22Rv1 (cell line): ENCODE data around the gene PRMT6.
"Not testable (repeated sequence)": the region's sequence is repeated elsewhere in the genome, so short reads cannot be mapped to it uniquely, and the experiment has no call there.

Source experiments
- H3K27ac ChIP-seq: fragments of 450-650 bp; 2 replicates; pipeline ENCODE4 v1.5.1; 2017
- ZFX ChIP-seq: fragments of 450-650 bp; IDR thresholded peaks from 2 replicates; pipeline ENCODE4 v1.6.1; 2017; ENCODE audit warnings: antibody characterized with exemption, borderline replicate concordance
- TF ChIP-seq, protein P1 (sequence below): fragments of 450-650 bp; IDR thresholded peaks from 2 replicates; pipeline ENCODE4 v1.5.1; 2017; ENCODE audit warnings: mild to moderate bottlenecking

Gene PRMT6

DNA sequence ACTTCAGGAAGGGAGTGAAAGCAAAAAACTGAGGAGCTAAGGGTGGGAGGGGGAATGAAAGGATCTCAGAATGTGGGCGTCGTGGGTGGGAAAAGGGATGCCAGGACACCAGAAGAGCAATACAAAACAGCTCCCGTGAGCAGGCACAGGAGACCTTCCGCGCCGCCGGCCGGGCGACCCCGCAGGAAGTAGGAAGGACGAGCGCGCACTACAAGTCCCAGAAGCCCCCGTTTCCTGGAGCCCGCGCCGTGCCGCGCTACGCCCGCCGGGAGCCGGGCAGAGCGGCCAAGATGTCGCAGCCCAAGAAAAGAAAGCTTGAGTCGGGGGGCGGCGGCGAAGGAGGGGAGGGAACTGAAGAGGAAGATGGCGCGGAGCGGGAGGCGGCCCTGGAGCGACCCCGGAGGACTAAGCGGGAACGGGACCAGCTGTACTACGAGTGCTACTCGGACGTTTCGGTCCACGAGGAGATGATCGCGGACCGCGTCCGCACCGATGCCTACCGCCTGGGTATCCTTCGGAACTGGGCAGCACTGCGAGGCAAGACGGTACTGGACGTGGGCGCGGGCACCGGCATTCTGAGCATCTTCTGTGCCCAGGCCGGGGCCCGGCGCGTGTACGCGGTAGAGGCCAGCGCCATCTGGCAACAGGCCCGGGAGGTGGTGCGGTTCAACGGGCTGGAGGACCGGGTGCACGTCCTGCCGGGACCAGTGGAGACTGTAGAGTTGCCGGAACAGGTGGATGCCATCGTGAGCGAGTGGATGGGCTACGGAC is at the start of gene PRMT6:
TSS of gene PRMT6 (plus strand) at position 249 of the 771 bp plus-strand sequence. CDS start at position 291, 42 bp downstream.
- H3K27ac ChIP-seq, result peak within 1 kb of the TSS; percentile 83
- TF ChIP-seq ZFX, result no peak
- TF ChIP-seq, protein P1, sequence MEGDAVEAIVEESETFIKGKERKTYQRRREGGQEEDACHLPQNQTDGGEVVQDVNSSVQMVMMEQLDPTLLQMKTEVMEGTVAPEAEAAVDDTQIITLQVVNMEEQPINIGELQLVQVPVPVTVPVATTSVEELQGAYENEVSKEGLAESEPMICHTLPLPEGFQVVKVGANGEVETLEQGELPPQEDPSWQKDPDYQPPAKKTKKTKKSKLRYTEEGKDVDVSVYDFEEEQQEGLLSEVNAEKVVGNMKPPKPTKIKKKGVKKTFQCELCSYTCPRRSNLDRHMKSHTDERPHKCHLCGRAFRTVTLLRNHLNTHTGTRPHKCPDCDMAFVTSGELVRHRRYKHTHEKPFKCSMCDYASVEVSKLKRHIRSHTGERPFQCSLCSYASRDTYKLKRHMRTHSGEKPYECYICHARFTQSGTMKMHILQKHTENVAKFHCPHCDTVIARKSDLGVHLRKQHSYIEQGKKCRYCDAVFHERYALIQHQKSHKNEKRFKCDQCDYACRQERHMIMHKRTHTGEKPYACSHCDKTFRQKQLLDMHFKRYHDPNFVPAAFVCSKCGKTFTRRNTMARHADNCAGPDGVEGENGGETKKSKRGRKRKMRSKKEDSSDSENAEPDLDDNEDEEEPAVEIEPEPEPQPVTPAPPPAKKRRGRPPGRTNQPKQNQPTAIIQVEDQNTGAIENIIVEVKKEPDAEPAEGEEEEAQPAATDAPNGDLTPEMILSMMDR, result no peak; the same call in 1 of the 2 replicates

DNA sequence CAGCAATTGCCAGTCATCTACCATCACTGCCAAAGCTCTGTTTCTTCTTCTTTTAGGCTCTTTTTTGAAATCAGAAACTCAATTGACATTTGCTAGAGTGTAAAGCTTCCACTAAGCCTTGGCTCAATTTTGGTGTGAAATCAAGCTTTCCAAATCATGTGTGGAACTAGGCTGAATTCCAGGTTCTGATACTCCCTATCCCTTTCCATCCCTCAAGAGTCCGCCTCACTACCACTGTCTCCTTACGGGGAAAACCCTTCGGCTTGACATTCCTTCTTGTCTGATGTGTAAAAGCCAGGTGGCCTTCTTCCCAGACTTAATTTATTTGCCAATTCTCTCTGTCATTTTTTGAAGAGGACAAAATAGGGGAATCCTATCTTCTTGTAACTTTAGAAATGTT is 47.2 kb upstream of the PRMT6 start:
- H3K27ac ChIP-seq, result no peak overlapping the region
- TF ChIP-seq, protein P1, result no peak
- no peak for TF ChIP-seq ZFX

DNA sequence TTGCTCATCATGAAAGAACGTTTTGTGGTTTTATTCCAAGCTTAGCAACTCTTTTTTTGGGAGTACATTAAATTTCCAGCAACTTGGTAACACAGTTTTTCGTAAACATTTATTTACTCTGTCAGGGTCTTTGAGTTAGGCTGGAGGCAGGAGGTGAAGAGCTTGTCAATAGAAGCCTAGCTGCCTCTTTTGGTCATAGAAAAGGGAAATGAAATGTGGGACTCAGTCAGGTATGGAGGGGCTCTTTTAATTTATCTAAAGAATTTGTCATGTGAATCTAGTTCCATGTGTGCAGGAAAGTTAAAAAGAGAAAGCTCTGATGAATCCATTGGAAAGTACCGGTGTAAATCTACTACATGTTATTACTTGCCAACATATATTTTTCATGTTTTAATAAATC is 45.9 kb upstream of the PRMT6 start:
- no peak overlapping the region for H3K27ac ChIP-seq
- TF ChIP-seq, protein P1, result no peak
- no peak for TF ChIP-seq ZFX

DNA sequence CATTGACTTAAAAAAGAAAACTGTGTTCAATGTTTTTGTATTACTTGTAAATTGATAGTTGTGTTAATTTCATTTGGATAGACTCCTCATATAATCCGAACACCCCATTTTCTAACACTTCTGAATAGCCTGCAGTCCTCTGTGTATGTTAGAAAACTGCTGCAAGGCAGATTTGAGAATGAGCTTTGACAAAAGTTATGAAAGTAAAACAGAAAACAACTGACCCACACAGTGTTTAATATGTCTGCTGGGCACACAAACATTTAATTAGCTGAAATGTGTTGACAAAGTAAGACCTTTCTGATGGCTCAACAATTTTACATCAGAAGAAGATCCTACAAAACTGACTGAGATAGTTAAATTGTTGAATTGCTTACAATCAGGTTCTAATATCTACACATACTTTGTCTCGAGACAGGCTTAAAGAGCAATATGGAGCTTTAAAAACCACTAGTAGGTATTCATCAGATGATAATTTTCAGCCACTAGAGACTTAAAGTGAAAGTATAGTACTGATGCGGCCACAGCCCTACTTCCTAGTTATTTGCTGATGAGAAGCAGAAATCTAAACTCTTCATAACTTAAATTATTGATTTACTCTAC is 40.0 kb upstream of the PRMT6 start:
- no peak overlapping the region for H3K27ac ChIP-seq

DNA sequence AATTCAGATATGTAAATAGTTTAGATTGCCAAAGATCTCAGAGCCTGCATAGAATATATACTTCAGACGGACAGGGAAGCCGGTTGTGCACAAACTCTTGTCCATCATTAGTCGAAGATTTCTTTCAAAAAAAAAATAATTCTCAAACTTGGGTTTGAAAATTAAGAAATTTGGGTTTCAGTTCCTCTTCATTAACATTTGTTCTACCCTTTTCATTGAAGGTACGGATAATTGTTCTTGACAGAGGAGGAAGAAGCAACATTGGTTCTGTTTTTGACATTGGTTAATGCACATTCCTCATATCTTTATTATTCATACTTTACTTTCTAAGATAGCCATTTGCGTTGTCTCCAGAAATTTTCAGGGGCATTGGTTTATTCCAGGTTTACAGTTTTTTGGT is 38.0 kb upstream of the PRMT6 start:
- TF ChIP-seq ZFX, result no peak
- TF ChIP-seq, protein P1, result no peak
- no peak overlapping the region for H3K27ac ChIP-seq

More for the DNA sequence above, 40.0 kb upstream of the PRMT6 start:
- TF ChIP-seq, protein P1, result no peak
- no peak for TF ChIP-seq ZFX

DNA sequence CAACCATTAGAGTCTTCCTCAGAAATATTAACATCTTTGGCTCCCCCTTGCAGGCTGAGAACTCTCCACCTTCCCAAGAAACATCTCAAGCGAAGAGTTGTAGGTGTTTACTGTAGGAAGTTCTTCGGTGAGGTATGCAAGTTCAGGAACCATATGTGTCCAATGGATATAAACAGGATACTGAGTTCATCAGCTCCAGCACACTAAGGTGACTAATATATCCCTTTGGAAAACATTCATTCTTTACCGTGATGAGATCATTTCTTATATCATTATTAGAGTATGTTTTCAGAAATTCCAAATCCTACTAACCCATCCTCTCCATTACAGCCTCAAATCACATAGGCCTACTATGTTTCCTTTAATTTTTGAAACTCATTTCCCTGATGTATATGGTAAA is 37.3 kb upstream of the PRMT6 start:
- TF ChIP-seq, protein P1, result no peak
- TF ChIP-seq ZFX, result no peak
- H3K27ac ChIP-seq, result no peak overlapping the region

DNA sequence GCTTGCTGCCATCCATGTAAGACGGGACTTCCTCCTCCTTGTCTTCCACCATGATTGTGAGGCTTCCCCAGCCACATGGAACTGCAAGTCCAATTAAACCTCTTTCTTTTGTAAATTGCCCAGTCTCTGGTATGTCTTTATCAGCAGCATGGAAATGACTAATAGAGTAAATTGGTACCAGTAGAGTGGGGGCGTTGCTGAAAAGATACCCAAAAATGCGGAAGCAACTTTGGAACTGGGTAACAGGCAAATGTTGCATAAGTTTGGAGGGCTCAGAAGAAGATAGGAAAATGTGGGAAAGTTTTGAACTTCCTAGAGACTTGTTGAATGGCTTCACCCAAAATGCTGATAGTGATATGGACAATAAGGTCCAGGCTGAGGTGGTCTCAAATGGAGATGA is 17.6 kb upstream of the PRMT6 start:
- not testable (repeated sequence) for H3K27ac ChIP-seq

DNA sequence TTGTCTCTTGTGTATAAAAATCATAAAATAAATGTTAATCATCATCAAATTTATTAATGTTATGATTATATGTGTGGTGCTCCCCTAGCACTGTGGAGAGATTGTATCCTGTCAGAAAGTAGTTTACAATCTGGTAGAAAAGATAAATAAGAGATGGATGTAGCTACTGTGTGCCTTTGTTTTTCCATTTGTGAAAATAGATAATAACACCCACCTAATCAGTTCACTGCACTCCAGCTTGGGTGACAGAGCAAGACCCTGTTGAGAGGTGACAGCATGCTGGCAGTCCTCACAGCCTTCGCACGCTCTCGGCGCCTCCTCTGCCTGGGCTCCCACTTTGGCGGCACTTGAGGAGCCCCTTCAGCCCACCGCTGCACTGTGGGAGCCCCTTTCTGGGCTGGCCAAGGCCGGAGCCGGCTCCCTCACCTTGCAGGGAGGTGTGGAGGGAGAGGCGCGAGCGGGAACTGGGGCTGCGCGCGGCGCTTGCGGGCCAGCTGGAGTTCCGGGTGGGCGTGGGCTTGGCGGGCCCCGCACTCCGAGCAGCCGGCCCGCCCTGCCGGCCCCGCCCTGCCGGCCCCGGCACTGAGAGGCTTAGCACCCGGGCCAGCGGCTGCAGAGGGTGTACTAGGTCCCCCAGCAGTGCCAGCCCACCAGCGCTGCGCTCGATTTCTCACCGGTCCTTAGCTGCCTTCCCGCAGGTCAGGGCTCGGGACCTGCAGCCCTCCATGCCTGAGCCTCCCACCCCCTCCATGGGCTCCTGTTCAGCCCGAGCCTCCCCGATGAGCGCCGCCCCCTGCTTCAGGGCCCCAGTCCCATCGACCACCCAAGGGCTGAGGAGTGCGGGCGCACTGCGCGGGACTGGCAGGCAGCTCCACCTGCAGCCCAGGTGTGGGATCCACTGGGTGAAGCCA is 11.9 kb upstream of the PRMT6 start:
- not testable (repeated sequence) for H3K27ac ChIP-seq
